GM18517 (cell line): ENCODE data around the gene PLCH1.
"Not testable (repeated sequence)": the region's sequence is repeated elsewhere in the genome, so short reads cannot be mapped to it uniquely, and the experiment has no call there.

Experiments
- ATAC-seq: cut with Tn5 transposase; IDR thresholded peaks from one replicate; pipeline ENCODE4 v1.9.1; 2021; ENCODE audit warnings: mild to moderate bottlenecking, moderate library complexity; ENCODE audit not compliant: unreplicated experiment

Gene PLCH1

GRCh38 chr3:155646669-155647068 is 98.2 kb downstream of the PLCH1 start:
- no peak for ATAC-seq

GRCh38 chr3:155646128-155646527 is 98.7 kb downstream of the PLCH1 start:
- ATAC-seq: no peak

GRCh38 chr3:155643581-155644165 is 101.2 kb downstream of the PLCH1 start:
- ATAC-seq: no peak

- no peak for ATAC-seq
Observed at GRCh38 chr3:155641956-155642355, 102.9 kb downstream of the PLCH1 start.

GRCh38 chr3:155640098-155640497 is 104.8 kb downstream of the PLCH1 start:
- no peak for ATAC-seq

GRCh38 chr3:155639462-155640055 is 105.3 kb downstream of the PLCH1 start:
- no peak for ATAC-seq

GRCh38 chr3:155638461-155638860 is 106.4 kb downstream of the PLCH1 start:
- ATAC-seq: not testable (repeated sequence)

GRCh38 chr3:155637567-155637966 is 107.3 kb downstream of the PLCH1 start:
- ATAC-seq: no peak

DNA sequence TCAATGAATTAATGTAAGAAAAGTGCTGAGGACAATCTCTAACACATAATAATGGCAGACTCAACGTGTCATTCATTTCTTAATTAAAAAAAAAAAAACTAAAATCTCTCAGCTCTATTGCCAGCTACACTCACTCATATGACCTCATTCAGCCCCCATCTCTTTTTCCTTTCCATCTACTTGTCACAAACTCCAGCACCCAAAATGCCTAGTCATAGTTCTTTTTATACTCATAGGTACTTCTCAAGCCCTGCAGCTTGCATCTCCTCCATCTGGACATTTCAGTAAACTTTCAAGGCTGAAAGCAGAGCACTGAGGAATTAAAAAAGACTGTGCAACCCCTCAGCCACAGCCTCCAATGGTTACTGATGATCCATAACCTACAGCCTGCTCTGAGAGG is 109.8 kb downstream of the PLCH1 start:
- no peak for ATAC-seq

DNA sequence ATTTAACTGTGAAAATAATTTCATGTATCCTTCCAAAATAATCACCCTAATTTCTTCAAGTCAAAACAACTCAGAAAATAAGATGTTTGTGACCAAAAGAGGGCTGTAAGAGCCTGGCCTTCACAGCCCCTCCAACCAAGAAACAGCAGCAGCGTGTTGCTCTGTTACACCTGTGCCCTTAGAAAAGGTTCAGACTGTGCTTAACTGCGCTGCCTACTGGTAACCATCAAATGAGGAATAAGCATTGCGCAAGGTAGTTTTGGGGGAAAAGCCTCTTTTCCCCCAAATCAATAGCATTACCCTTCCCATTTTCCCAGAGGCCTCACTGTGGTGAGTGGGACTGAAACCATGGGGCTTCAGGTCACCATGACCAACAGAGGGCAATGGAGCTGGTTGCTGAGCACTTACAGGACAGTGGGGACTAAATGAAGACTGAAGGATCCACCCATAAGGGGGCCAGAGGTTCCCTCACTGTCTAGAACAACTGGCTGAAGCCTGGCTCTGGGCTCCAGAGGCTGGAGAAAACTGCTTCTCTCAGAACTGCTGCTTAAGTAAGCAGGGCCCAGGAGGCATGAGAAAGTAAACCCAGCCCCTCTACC is 110.7 kb downstream of the PLCH1 start:
- no peak for ATAC-seq

DNA sequence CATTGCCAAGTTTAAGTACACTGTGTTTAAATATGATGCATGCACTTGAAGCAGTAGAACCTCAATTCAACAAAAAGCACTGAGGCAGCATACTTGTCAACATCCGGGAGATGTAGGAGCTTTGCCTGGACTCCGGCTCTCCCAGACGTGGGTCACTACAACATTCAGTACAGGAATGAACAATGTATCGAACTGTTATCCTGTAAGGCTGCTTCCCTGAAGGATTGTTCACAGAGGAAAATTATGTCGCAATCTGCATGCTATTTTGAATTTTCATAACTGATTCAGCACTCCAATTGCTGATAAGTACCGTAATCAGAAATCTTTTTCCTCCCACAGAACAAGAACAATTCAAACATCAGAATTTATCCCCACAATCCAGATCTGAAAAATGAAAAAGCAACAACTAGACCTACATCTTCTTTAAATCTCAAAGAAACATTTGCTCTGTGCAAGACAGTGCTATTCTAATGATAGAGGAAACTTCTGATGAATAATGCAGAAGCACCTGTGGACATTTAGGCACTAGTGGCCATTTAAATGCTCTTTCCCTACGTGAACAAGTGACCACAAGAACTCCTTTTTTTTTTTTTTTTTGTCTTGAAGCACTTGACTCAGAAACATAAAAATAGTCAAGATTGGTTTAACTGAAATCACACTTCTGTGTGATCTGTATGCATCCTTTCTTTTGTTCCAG is 113.4 kb downstream of the PLCH1 start:
- ATAC-seq: no peak

- ATAC-seq: no peak
Observed at GRCh38 chr3:155629556-155629955, 115.3 kb downstream of the PLCH1 start.

DNA sequence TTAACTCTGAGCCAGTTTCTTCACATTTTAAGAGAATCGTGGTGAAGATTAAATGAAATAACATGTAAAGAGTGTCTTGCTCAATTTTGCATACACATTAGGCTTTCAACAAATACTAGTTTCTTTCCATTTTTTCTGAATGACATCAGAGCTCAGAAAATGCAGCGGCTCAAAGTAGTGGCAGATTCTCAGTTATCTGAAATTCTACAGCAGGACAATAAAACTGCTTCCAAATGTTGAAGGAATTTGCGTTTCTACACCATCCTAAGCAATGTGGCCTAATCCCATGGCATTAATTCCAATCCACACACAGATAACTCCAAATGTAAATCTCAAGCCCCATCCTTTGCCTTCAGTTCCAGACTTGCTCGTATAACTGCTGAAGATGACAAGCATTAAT is 115.8 kb downstream of the PLCH1 start:
- ATAC-seq: no peak

GRCh38 chr3:155622647-155623046 is 122.2 kb downstream of the PLCH1 start:
- not testable (repeated sequence) for ATAC-seq

GRCh38 chr3:155620552-155620951 is 124.3 kb downstream of the PLCH1 start:
- not testable (repeated sequence) for ATAC-seq

DNA sequence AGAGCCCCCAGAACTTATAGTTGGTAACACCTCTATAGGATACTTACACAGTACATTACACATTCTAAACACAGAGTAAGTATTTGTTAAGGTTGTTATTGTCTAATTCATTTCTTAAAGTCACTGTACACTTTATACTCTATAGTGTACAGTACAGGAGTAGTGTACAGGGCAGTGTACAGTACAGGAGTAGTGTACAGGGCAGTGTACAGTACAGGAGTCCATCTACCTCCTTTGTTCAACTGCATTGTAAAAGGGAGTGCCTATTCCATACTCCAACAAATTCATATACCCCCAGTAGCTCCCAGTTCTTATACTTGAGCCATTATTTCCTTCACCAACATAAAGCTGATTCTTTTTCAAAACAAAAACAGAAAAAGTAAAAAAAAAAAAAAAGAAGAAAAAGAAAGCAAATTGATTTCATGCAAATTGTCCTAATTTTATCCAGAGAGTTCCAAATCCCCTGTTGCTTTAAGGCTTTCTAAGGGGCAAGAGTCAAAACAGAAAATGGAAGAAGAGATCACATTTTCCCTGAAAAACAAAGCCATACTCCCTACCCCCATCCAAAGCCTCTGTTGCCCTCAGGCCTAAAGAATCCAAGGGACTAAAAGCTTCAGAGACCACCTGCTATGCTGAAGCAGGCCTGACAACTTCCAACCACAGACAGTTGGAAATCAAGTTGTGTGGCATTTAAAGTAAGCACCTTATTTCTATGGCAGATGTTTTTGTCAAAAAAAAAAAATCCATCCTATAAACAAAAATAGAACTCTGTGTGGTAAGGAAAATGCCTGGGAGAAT is 125.6 kb downstream of the PLCH1 start:
- ATAC-seq: no peak

GRCh38 chr3:155618543-155618942 is 126.3 kb downstream of the PLCH1 start:
- ATAC-seq: no peak

GRCh38 chr3:155617346-155617925 is 127.4 kb downstream of the PLCH1 start:
- ATAC-seq: no peak

DNA sequence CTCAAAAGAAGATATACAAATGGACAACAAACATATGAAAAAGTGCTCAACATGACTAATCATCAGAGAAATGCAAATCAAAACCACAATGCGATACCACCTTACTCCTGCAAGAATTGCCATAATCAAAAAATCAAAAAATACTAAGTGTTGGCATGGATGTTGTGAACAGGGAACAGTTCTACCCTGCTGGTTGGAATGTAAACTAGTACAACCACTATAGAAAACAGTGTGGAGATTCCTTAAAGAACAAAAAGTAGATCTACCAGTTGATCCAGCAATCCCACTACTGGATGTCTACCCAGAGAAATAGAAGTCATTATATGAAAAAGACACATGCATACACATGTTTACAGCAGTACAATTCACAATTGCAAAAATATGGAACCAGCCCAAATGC is 129.7 kb downstream of the PLCH1 start:
- not testable (repeated sequence) for ATAC-seq

DNA sequence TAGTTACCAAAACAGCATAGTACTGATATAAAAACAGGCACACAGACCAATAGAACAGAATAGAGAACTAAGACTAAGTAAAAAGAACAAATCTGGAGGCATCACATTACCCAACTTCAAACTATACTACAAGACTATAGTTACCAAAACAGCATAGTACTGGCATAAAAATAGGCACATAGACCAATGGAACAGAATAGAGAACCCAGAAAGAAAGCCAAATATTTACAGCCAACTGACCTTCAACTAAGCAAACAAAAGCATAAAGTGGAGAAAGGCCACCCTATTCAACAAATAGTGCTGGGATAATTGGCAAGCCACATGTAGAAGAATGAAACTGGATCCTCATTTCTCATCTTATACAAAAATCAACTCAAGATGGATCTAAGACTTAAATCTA is 130.5 kb downstream of the PLCH1 start:
- ATAC-seq: not testable (repeated sequence)

GRCh38 chr3:155611456-155611855 is 133.4 kb downstream of the PLCH1 start:
- ATAC-seq: no peak
